ENCODE results near the gene LUZP2.
A peak's percentile ranks its signal among the peaks of the same experiment; 100 is the strongest.

Gene LUZP2

GRCh38 chr11:24837112-24837511, 340.3 kb downstream of the LUZP2 start:
- no peak for TF ChIP-seq CTCF (conservative IDR thresholded peaks at IDR 0.05; ENCODE audit: low read depth, low read length)
- H3K4me3 ChIP-seq (ENCODE audit: low read length): no peak overlapping the region
- DNase-seq (ENCODE audit: low read depth): no peak

- DNase-seq (ENCODE audit: low read depth): no peak
- no peak overlapping the region for H3K4me3 ChIP-seq (ENCODE audit: low read length)
- no peak for TF ChIP-seq CTCF (conservative IDR thresholded peaks at IDR 0.05; ENCODE audit: low read depth, low read length)
Observed at GRCh38 chr11:24842308-24842707, 345.5 kb downstream of the LUZP2 start.

- peak; percentile 39 for DNase-seq (ENCODE audit: low read depth)
- no peak for TF ChIP-seq CTCF (conservative IDR thresholded peaks at IDR 0.05; ENCODE audit: low read depth, low read length)
- no peak overlapping the region for H3K4me3 ChIP-seq (ENCODE audit: low read length)
Observed at GRCh38 chr11:24844406-24844805, 347.6 kb downstream of the LUZP2 start.

GRCh38 chr11:24848857-24849256, 352.0 kb downstream of the LUZP2 start:
- no peak for DNase-seq (ENCODE audit: low read depth)
- no peak overlapping the region for H3K4me3 ChIP-seq (ENCODE audit: low read length)
- no peak for TF ChIP-seq CTCF (conservative IDR thresholded peaks at IDR 0.05; ENCODE audit: low read depth, low read length)

- no peak for TF ChIP-seq CTCF (conservative IDR thresholded peaks at IDR 0.05; ENCODE audit: low read depth, low read length)
- H3K4me3 ChIP-seq (ENCODE audit: low read length): no peak overlapping the region
- no peak for DNase-seq (ENCODE audit: low read depth)
Observed at GRCh38 chr11:24855951-24856350, 359.1 kb downstream of the LUZP2 start.

GRCh38 chr11:24859801-24860300, 363.0 kb downstream of the LUZP2 start:
- no peak overlapping the region for H3K4me3 ChIP-seq (ENCODE audit: low read length)
- no peak for TF ChIP-seq CTCF (conservative IDR thresholded peaks at IDR 0.05; ENCODE audit: low read depth, low read length)
- no peak for DNase-seq (ENCODE audit: low read depth)

GRCh38 chr11:24861440-24861839, 364.6 kb downstream of the LUZP2 start:
- TF ChIP-seq CTCF (conservative IDR thresholded peaks at IDR 0.05; ENCODE audit: low read depth, low read length): no peak
- H3K4me3 ChIP-seq (ENCODE audit: low read length): no peak overlapping the region
- DNase-seq (ENCODE audit: low read depth): no peak

All from retinal pigment epithelial cell (primary cell).